C4-2B (cell line): ENCODE measurements around the gene BICRA.

Experiments
- CTCF ChIP-seq: fragments of 450-650 bp; conservative IDR thresholded peaks from 2 replicates; pipeline ENCODE4 v1.5.1; 2017; ENCODE audit warnings: mild to moderate bottlenecking
- ZFX ChIP-seq: fragments of 450-650 bp; IDR thresholded peaks from 2 replicates; pipeline ENCODE4 v1.6.1; 2017

GRCh38 chr19:47614021-47614295, 5.0 kb downstream of the BICRA start:
- TF ChIP-seq CTCF, result no peak
- TF ChIP-seq ZFX, result no peak
